ENCODE measurements around the gene TWF2.
"Not testable (repeated sequence)": the region's sequence is repeated elsewhere in the genome, so short reads cannot be mapped to it uniquely, and the experiment has no call there.

TWF2 gene

DNA sequence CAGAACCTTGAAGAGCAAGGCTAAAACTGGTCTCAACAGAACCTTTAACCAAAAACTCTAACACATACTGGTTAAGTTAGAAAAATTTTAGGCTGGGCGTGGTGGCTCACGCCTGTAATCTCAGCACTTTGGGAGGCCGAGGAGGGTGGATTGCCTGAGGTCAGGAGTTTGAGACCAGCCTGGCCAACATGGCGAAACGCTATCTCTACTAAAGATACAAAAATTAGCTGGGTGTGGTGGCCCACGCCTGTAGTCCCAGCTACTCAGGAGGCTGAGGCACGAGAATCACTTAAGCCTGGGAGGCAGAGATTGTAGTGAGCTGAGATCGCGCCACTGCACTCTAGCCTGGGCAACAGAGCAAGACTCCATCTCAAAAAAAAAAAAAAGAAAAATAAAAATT, 33.2 kb upstream of the TWF2 start:
- H3K4me1 ChIP-seq (ENCODE audit: insufficient read depth, low read length); H3K9ac ChIP-seq (ENCODE audit: low read depth, low read length); H3K36me3 ChIP-seq (ENCODE audit: insufficient read depth, low read length); H3K9me3 ChIP-seq (ENCODE audit: control insufficient read depth, insufficient read depth, low read length): not testable (repeated sequence)

DNA sequence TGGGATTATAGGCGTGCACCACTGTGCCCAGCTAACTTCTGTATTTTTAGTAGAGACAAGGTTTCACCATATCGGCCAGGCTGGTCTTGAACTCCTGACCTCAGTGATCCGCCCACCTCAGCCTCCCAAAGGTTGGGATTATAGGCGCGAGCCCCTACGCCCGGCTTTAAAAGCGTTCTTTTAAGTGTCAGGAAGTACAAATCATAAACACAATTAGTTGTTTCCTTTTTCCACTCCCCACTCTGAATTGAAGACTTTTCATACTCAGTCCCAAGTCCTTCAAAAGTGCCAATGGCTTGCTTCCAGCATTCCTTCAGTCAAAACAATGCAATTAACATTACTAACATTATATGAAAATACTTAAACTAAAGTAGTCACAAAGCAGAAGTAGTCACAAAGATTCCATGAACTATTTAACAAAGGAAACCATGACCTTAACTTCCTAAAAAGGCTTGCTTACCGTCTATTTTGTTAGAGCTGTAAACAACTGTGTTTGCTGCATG, 31.3 kb upstream of the TWF2 start:
- Histone ChIP-seq H3K36me3 (ENCODE audit: insufficient read depth, low read length) (peaks cover 18% of the 10 kb centered on the region), H3K4me1 (ENCODE audit: insufficient read depth, low read length) (no peaks in the 10 kb centered on the region), H3K9ac (ENCODE audit: low read depth, low read length) (no peak overlapping the region), H3K9me3 (ENCODE audit: control insufficient read depth, insufficient read depth, low read length) (no peaks in the 10 kb centered on the region)

DNA sequence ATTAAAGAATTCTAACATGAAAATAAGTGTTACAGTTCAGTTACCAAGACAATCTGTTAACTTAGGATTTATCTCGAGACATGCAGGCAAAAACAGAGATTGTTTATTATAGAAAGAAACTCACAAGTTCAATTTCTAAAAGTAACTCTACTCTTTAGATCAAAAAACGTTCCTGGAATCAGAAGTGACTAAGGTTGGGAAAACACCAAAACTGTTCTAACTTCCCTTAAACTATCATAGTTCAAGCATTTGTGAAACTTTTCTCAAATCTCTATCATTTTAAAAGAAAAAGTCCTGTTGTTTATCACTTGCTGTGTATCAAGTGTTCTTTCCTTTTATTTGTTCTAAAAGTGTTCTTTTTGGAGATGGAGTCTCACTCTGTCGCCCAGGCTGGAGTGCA, 30.8 kb upstream of the TWF2 start:
- Histone ChIP-seq H3K9me3 (ENCODE audit: control insufficient read depth, insufficient read depth, low read length) (no peaks in the 10 kb centered on the region), H3K9ac (ENCODE audit: low read depth, low read length) (no peak overlapping the region), H3K4me1 (ENCODE audit: insufficient read depth, low read length) (no peaks in the 10 kb centered on the region), H3K36me3 (ENCODE audit: insufficient read depth, low read length) (peaks cover 18% of the 10 kb centered on the region)

DNA sequence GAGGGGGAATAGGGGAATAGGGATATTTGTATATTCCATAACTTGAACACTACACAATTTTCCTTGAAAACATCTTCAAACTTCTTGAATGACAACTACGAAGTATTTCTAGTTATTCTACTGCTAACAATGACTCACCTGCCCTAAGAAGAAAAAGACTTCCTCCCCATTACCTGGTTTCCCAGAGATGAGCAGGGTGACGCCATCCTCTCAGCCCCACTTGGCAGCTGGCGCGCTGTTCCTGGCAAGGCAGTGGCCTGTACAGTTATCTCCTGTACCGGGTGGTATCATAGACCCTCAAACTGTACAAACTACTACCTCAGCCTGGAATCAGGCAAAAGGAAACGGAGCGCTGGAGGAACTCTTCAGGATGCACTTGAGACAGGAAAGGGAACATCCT, 29.1 kb upstream of the TWF2 start:
- peaks cover 18% of the 10 kb centered on the region for H3K36me3 ChIP-seq (ENCODE audit: insufficient read depth, low read length)
- H3K9ac ChIP-seq (ENCODE audit: low read depth, low read length) = no peak overlapping the region
- H3K9me3 ChIP-seq (ENCODE audit: control insufficient read depth, insufficient read depth, low read length) = no peaks in the 10 kb centered on the region
- no peaks in the 10 kb centered on the region for H3K4me1 ChIP-seq (ENCODE audit: insufficient read depth, low read length)

DNA sequence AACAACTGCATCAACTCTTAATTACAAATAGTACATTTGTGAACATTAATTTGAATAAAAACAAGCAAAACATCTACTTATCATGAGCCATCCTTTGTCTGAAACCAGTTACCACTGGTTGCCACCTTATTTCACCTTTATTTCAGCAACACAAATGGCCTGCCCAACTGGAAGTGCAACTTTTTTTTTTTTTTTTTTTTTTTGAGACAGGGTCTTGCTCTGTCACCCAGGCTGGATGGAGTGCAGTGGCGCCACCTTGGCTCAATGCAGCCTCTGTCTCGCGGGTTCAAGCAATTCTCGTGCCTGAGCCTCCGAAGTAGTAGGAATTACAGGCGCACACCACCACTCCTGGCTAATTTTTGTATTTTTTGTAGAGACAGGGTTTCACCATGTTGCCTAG, 26.4 kb upstream of the TWF2 start:
- Histone ChIP-seq H3K9ac (ENCODE audit: low read depth, low read length) (no peak overlapping the region), H3K9me3 (ENCODE audit: control insufficient read depth, insufficient read depth, low read length) (no peaks in the 10 kb centered on the region), H3K36me3 (ENCODE audit: insufficient read depth, low read length) (peaks cover 25% of the 10 kb centered on the region), H3K4me1 (ENCODE audit: insufficient read depth, low read length) (no peaks in the 10 kb centered on the region)

DNA sequence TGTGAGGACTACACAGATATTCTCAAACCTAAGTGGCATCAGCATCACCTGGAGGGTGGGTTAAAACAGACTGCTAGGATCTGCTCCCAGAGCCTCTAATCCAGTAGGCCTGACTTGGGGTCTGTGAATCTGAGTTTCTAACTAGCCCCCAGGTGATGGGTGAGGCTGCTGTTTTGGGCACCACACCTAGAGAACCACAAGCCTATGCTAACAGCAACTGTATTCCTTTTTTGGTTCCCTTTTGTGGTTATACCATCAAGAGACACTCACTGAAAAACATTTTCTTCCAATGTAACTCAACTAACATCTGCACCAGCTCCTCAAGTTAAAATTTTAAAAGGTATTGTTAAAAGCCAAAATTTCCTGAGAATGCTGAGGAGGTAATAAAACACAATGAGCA, 23.5 kb upstream of the TWF2 start:
- Histone ChIP-seq H3K9me3 (ENCODE audit: control insufficient read depth, insufficient read depth, low read length) (no peaks in the 10 kb centered on the region), H3K4me1 (ENCODE audit: insufficient read depth, low read length) (no peaks in the 10 kb centered on the region), H3K9ac (ENCODE audit: low read depth, low read length) (no peak overlapping the region), H3K36me3 (ENCODE audit: insufficient read depth, low read length) (peaks cover 44% of the 10 kb centered on the region)

DNA sequence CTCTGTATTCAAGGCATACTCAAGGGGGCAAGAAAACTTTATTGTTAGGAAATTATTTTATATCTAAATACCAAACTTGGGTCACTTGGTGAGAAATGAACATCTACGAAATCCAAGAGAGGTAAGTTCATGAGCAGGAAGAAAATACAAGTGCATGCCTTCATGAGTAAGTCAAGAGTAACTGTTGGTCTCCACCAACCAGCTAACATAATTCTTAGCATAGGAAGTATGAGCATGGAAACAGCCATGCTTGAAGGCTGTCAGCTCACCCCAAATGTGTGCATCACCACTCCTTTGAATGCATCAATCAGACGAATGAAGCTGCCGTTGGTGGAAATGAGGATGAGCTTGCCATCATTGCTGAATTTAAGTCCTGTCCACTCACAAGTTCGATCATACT, 20.5 kb upstream of the TWF2 start:
- Histone ChIP-seq H3K9me3 (ENCODE audit: control insufficient read depth, insufficient read depth, low read length) (no peaks in the 10 kb centered on the region), H3K9ac (ENCODE audit: low read depth, low read length) (no peak overlapping the region), H3K4me1 (ENCODE audit: insufficient read depth, low read length) (no peaks in the 10 kb centered on the region), H3K36me3 (ENCODE audit: insufficient read depth, low read length) (peaks cover 53% of the 10 kb centered on the region)

DNA sequence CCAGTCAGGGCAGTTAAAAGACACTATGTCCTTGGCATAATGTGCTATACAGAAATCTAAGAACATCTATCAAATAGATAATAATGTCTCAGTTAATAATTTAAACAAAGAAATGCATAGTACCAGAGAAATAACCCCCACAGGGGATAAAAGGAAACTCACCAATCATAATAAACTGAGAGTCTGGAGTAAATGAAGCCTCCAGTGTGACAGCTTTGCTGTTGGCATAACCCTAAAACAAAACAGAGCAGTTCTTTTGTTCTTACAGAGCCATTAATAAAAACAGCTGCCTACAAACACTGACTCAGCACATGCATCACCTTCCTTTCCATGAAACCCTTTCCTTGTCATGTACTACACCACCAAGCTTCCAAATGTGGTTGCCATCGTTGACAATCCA, 20.1 kb upstream of the TWF2 start:
- H3K9me3 ChIP-seq (ENCODE audit: control insufficient read depth, insufficient read depth, low read length) = no peaks in the 10 kb centered on the region
- peaks cover 54% of the 10 kb centered on the region for H3K36me3 ChIP-seq (ENCODE audit: insufficient read depth, low read length)
- H3K9ac ChIP-seq (ENCODE audit: low read depth, low read length) = no peak overlapping the region
- H3K4me1 ChIP-seq (ENCODE audit: insufficient read depth, low read length) = no peaks in the 10 kb centered on the region

DNA sequence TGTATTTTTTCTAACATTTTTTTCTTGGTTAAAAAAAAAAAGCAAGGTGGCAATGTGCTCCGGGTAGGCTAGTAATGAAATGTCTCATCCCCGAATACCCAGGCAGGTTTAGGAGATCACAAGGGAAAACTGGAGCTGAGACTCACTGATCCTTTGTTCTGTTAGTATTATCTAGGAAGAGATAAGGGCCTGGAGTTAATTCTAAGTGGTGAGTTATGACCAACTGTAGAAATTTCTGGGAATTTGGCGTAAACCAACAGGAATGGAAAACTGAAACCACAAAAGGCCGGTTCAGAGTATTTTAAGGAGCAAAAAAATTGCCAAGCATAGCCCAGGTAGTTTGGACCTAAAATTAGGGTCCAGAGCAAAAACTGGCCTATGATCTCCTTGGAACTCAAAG, 19.0 kb upstream of the TWF2 start:
- no peaks in the 10 kb centered on the region for H3K9me3 ChIP-seq (ENCODE audit: control insufficient read depth, insufficient read depth, low read length)
- H3K4me1 ChIP-seq (ENCODE audit: insufficient read depth, low read length) = no peaks in the 10 kb centered on the region
- H3K9ac ChIP-seq (ENCODE audit: low read depth, low read length) = no peak overlapping the region
- H3K36me3 ChIP-seq (ENCODE audit: insufficient read depth, low read length) = peaks cover 60% of the 10 kb centered on the region

DNA sequence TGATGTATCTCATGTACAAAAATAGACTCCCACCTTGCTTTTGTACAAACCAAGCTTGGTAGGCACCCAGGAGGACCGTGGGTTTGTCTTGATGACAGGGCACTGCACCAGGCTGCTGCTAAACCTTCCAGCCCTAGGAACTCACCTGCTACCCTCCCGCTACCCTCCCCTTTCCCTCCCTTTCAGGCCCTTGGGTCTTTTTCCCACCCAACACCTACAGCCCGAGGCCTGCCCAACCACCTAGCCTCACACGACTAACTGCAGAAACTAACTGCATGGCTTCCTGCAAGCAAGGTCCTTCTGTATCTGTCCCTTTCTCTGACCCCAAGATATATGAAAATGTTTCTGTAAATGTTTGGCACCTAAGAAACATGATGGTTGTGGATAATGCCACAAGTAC, 17.7 kb upstream of the TWF2 start:
- Histone ChIP-seq H3K36me3 (ENCODE audit: insufficient read depth, low read length) (peaks cover 68% of the 10 kb centered on the region), H3K9me3 (ENCODE audit: control insufficient read depth, insufficient read depth, low read length) (no peaks in the 10 kb centered on the region), H3K9ac (ENCODE audit: low read depth, low read length) (no peak overlapping the region), H3K4me1 (ENCODE audit: insufficient read depth, low read length) (no peaks in the 10 kb centered on the region)

DNA sequence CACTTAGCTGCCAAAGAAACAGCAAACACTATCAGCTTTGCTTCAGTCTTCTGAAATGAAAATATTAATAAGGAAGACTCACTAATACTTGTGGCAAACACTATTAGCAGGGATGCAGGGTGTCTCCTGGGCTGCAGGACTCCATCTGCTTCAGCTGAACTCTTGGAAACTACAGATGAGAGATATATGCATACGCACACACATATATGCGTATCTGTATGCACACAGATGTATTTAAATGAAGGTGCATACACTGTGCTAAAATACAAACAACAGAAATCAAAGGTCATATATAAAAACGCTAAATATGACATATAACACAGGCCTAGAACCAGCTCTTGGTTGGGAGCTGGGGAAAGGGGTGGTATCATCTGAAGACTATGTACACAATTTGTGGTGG, 17.2 kb upstream of the TWF2 start:
- Histone ChIP-seq H3K4me1 (ENCODE audit: insufficient read depth, low read length) (no peaks in the 10 kb centered on the region), H3K9ac (ENCODE audit: low read depth, low read length) (no peak overlapping the region), H3K36me3 (ENCODE audit: insufficient read depth, low read length) (peaks cover 66% of the 10 kb centered on the region), H3K9me3 (ENCODE audit: control insufficient read depth, insufficient read depth, low read length) (no peaks in the 10 kb centered on the region)

DNA sequence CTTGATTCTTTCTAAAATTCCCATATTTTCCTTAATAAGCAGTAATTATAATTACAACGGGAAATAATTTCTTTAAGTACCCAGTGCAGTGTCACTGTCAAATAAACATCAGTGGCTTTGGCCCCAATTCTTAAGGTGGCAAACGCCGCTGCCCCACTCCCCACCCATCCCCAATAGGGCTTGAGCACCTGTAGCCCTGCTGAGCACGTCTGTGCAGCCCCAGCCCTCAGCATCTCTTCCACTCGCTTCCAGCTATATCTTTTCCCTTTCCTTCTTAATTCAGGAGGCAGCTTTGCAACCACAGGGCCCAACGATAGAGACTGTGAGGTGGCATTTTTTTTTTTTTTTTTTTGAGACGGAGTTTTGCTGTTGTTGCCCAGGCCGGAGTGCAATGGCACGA, 15.7 kb upstream of the TWF2 start:
- Histone ChIP-seq H3K36me3 (ENCODE audit: insufficient read depth, low read length) (peaks cover 56% of the 10 kb centered on the region), H3K9me3 (ENCODE audit: control insufficient read depth, insufficient read depth, low read length) (no peaks in the 10 kb centered on the region), H3K4me1 (ENCODE audit: insufficient read depth, low read length) (no peaks in the 10 kb centered on the region), H3K9ac (ENCODE audit: low read depth, low read length) (no peak overlapping the region)

DNA sequence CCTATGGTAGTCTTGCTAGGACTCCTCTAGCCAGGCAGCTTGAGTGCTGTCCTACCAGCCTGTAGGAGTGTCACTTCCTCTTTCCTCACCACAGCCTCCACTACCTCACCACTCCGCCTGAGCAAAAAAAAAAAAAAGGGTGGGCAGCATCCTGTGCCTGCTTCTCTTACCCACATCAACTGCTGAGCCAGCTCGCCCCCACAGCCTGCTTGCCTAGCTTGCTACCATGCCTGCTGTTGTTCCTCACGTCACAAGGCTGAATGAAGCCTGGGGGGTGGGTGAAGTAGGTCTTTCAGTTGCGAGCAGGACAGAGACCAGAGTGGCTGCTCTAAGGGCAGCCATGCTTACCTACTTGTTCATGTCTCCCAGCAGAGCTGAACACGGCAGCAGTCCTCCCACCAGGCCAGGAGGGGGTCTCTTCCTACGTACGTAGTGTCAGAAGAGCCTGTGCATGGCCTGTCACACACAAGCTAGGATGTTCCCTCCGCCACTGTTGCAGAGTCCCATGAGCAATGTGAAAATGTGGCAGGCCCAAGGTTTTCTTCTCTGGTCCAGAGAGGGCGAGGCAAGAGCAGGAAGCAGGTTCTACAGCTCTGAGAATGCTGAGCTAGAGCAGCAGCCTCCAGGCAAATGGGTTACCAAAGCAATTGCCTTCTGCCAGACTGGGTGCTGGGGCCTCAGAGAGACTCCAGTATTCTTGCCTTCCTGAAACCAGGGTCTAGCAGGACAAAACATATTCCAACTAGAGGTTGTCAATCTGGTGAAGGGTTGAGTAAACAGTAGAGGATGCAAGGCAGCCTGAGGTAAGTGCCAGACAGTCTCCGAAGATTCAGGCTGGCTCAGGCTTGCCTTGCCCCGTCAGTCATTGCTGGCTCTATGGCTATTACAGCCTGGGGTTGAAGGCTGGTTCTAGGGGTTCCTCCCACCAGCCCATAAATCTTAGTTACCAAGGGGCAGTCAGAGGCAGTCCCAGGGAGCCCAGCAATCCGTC, 14.7 kb upstream of the TWF2 start:
- Histone ChIP-seq H3K9me3 (ENCODE audit: control insufficient read depth, insufficient read depth, low read length) (no peaks in the 10 kb centered on the region), H3K36me3 (ENCODE audit: insufficient read depth, low read length) (peaks cover 46% of the 10 kb centered on the region), H3K4me1 (ENCODE audit: insufficient read depth, low read length) (no peaks in the 10 kb centered on the region), H3K9ac (ENCODE audit: low read depth, low read length) (no peak overlapping the region)

DNA sequence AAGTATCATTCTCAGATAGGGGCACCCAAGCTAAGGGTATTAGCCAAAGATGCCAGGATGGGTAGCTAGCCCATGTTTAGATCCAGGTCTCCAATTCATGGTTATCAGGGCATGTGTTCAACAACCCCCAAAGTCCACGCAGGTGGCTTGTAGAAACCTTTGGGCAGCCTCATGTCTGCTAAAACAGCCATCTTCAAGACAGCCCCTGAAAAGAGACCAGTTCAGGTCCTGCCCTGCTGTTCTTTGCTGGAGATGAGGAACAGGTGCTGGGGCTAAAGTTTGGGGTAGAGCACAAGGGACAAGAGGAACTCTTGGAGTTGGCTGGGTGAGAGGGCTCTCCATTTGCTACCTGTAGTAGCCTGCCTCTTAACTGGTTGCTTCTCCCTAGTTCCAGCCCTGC, 11.2 kb upstream of the TWF2 start:
- H3K36me3 ChIP-seq (ENCODE audit: insufficient read depth, low read length) = peaks cover 15% of the 10 kb centered on the region
- no peak overlapping the region for H3K9ac ChIP-seq (ENCODE audit: low read depth, low read length)
- H3K9me3 ChIP-seq (ENCODE audit: control insufficient read depth, insufficient read depth, low read length) = no peaks in the 10 kb centered on the region
- H3K4me1 ChIP-seq (ENCODE audit: insufficient read depth, low read length) = no peaks in the 10 kb centered on the region

DNA sequence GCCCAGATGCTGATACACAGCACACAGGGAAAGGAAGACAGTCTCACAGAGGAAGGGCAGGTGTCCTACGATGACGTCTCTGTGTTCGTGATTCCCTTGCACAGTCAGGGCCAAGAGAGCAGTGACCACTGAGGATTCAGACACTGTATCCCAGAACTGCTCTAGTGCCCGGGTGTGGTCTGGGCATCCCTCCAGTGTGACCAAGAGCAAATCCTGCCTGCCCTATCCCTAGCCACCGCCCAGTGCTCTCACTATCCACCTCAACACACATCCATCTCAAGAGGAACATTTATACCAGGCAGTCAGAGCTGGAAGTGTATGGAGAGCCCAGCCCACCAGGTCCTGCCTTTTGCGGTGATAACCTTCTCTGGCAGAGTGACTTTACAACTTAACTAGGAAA, 10.7 kb upstream of the TWF2 start:
- Histone ChIP-seq H3K9me3 (ENCODE audit: control insufficient read depth, insufficient read depth, low read length) (no peaks in the 10 kb centered on the region), H3K36me3 (ENCODE audit: insufficient read depth, low read length) (peaks cover 15% of the 10 kb centered on the region), H3K4me1 (ENCODE audit: insufficient read depth, low read length) (no peaks in the 10 kb centered on the region), H3K9ac (ENCODE audit: low read depth, low read length) (no peak overlapping the region)

All from ES-I3 (cell line).